GM12878 (cell line): ENCODE measurements around the gene PRKCQ. TPM values are rescaled to one million over a fixed set of nuclear protein-coding genes. Genes with fewer than 3 reads are reported as not detected.

ENCODE experiments used
- BMI1 ChIP-seq: fragments of 450-650 bp; IDR thresholded peaks from 2 replicates; pipeline ENCODE4 v1.6.1; 2016; ENCODE audit warnings: mild to moderate bottlenecking, moderate library complexity, borderline replicate concordance
- CBFB ChIP-seq: IDR thresholded peaks from 2 replicates; pipeline ENCODE4 v1.6.1; 2016; ENCODE audit warnings: antibody characterized with exemption, low read depth
- CTCF ChIP-seq, 3 experiments: IDR thresholded peaks in 2 of 3; conservative IDR thresholded peaks in 1 of 3; 2 replicates each; pipeline ENCODE4 v1.5.1; 2011; ENCODE audit warnings: low read depth in 3 of 3, low read length in 3 of 3, mild to moderate bottlenecking in 3 of 3, control low read depth in 2 of 3, moderate library complexity in 2 of 3, inconsistent platforms in 1 of 3, mixed read lengths in 1 of 3; ENCODE audit not compliant: control insufficient read depth in 2 of 3, insufficient read depth in 1 of 3; ENCODE audit errors: extremely low read depth in 1 of 3
- GABPA ChIP-seq: IDR thresholded peaks from 2 replicates; pipeline ENCODE4 v1.6.1; 2014; ENCODE audit warnings: antibody characterized with exemption, low read depth, mild to moderate bottlenecking, inconsistent platforms
- IRF3 ChIP-seq: fragments of 450-650 bp; IDR thresholded peaks from 2 replicates; pipeline ENCODE4 v1.6.1; 2014; ENCODE audit warnings: mild to moderate bottlenecking
- KAT2A ChIP-seq: conservative IDR thresholded peaks from 2 replicates; pipeline ENCODE4 v1.6.1; 2011; ENCODE audit warnings: low read depth, low read length; ENCODE audit not compliant: control insufficient read depth
- LARP7 ChIP-seq: fragments of 450-650 bp; IDR thresholded peaks from 2 replicates; pipeline ENCODE4 v1.6.1; 2017; ENCODE audit warnings: mild to moderate bottlenecking
- MEF2A ChIP-seq: IDR thresholded peaks from 2 replicates; pipeline ENCODE4 v1.6.1; 2011; ENCODE audit warnings: low read depth, mild to moderate bottlenecking, low read length, moderate library complexity; ENCODE audit not compliant: insufficient read depth
- PML ChIP-seq: IDR thresholded peaks from 2 replicates; pipeline ENCODE4 v1.6.1; 2012; ENCODE audit warnings: low read length, inconsistent platforms
- RB1 ChIP-seq: fragments of 450-650 bp; formaldehyde crosslinking; IDR thresholded peaks from 2 replicates; pipeline ENCODE4 v1.6.1; 2017; ENCODE audit warnings: mild to moderate bottlenecking, borderline replicate concordance
- SMARCA5 ChIP-seq: fragments of 450-650 bp; IDR thresholded peaks from 2 replicates; pipeline ENCODE4 v1.6.1; 2017; ENCODE audit warnings: mild to moderate bottlenecking
- WRNIP1 ChIP-seq: IDR thresholded peaks from 2 replicates; pipeline ENCODE4 v1.6.1; 2011; ENCODE audit warnings: low read depth, low read length, improper control_type of control experiment, borderline replicate concordance
- ZBTB4 ChIP-seq: fragments of 450-650 bp; formaldehyde crosslinking; IDR thresholded peaks from 2 replicates; pipeline ENCODE4 v1.4.0; 2022; ENCODE audit warnings: mild to moderate bottlenecking, moderate library complexity
- ZNF24 ChIP-seq: fragments of 450-650 bp; IDR thresholded peaks from 2 replicates; pipeline ENCODE4 v1.6.1; 2017; ENCODE audit warnings: antibody characterized with exemption, mild to moderate bottlenecking
- polyA plus RNA-seq, 11 experiments: library from polyadenylated mRNA; depleted of rRNA in 4 of 11; unstranded in 6 of 11; stranded (reverse) in 5 of 11; fragments of >200 nt; fragmentation: Nextera tagmentation in 4 of 11; fragmentation: Illumina TruSeq in 1 of 11; extraction: Ambion mirVana in 4 of 11; extraction: Trizol in 1 of 11; gene quantifications; 1 replicate in 1 of 11; 2 replicates in 10 of 11; pipeline versions ENCODE4 v1.2.1 to v1.2.3, GENCODE V29; 2011 to 2016; ENCODE audit warnings: inconsistent platforms in 2 of 11, missing spikeins in 2 of 11, low read depth in 1 of 11
- total RNA-seq, 4 experiments: library from RNA; depleted of rRNA in 3 of 4; stranded (reverse); fragments of >200 nt in 3 of 4; fragmentation: Illumina TruSeq in 1 of 4; extraction: Trizol in 1 of 4; gene quantifications; 2 replicates each; pipeline versions ENCODE4 v1.2.1 to v1.2.3, GENCODE V29; 2013 to 2021
- TF ChIP-seq, protein P1 (sequence below): fragments of 450-650 bp; IDR thresholded peaks from 2 replicates; pipeline ENCODE4 v1.6.1; 2017; ENCODE audit warnings: antibody characterized with exemption, mild to moderate bottlenecking, moderate library complexity
- TF ChIP-seq, protein P2 (sequence below): fragments of 450-650 bp; IDR thresholded peaks from 2 replicates; pipeline ENCODE4 v1.6.1; 2016; ENCODE audit warnings: mild to moderate bottlenecking
- TF ChIP-seq, protein P3 (sequence below): fragments of 450-650 bp; IDR thresholded peaks from 2 replicates; pipeline ENCODE4 v1.6.1; 2017; ENCODE audit warnings: borderline replicate concordance

Gene PRKCQ
- total and polyA plus RNA-seq, 10 of the 15 experiments (the other 5 are each of a cell fraction or from before 2014, with no cell fraction given), result 0.26 to 8.9 (median 0.98) TPM

DNA sequence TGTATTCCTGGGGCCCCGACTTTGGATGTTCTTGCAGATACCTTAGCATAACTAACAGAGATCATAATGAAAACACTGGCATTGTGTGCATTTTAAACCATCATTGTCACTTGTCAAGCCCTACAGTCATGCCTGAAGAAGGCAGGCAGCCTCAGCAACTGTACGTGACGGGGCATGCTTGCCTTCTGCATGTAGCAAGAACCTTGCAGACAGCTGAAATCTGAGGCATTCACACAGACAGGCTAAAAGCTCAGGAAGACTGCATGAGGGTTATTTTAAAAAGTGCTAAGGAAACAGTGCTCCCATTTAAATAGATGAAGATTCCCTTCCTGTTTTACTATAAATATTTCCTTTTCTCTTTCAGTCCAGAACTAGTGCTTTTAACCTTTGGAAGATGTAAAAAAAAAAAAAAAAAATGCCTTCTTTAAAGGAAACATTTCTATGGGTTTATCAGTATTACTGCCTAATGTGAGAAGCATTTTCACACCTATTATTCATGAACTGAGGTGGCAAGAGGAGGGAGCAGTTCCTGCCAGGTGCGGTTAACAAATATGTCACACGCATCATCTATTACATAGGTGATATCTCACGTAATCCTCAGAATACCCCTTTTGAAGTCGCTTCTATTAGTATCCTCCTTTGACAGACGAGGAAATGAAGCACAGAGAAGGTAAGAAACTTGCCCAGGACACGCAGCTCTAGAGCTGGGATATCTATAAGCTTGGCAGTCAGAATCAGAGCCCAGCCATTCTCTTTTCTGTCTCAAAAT, 88.1 kb downstream of the PRKCQ start (continued):
- TF ChIP-seq, protein P1, sequence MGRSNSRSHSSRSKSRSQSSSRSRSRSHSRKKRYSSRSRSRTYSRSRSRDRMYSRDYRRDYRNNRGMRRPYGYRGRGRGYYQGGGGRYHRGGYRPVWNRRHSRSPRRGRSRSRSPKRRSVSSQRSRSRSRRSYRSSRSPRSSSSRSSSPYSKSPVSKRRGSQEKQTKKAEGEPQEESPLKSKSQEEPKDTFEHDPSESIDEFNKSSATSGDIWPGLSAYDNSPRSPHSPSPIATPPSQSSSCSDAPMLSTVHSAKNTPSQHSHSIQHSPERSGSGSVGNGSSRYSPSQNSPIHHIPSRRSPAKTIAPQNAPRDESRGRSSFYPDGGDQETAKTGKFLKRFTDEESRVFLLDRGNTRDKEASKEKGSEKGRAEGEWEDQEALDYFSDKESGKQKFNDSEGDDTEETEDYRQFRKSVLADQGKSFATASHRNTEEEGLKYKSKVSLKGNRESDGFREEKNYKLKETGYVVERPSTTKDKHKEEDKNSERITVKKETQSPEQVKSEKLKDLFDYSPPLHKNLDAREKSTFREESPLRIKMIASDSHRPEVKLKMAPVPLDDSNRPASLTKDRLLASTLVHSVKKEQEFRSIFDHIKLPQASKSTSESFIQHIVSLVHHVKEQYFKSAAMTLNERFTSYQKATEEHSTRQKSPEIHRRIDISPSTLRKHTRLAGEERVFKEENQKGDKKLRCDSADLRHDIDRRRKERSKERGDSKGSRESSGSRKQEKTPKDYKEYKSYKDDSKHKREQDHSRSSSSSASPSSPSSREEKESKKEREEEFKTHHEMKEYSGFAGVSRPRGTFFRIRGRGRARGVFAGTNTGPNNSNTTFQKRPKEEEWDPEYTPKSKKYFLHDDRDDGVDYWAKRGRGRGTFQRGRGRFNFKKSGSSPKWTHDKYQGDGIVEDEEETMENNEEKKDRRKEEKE, result no peak
- TF ChIP-seq KAT2A (no peak), BMI1 (peak; percentile 88), IRF3 (no peak), CTCF (IDR thresholded peaks at IDR 0.05 in 2 of 3, conservative IDR thresholded peaks at IDR 0.05 in 1 of 3; ENCODE audit: control insufficient read depth in 2 of 3, extremely low read depth in 1 of 3, insufficient read depth in 1 of 3, low read depth in 3 of 3, low read length in 3 of 3) (no peak), GABPA (no peak), RB1 (peak; percentile 21; the same call in 1 of the 2 replicates), WRNIP1 (no peak), MEF2A (no peak), ZNF24 (no peak), LARP7 (no peak), CBFB (no peak), PML (no peak), SMARCA5 (peak; percentile 90), ZBTB4 (no peak)
- TF ChIP-seq, protein P2, sequence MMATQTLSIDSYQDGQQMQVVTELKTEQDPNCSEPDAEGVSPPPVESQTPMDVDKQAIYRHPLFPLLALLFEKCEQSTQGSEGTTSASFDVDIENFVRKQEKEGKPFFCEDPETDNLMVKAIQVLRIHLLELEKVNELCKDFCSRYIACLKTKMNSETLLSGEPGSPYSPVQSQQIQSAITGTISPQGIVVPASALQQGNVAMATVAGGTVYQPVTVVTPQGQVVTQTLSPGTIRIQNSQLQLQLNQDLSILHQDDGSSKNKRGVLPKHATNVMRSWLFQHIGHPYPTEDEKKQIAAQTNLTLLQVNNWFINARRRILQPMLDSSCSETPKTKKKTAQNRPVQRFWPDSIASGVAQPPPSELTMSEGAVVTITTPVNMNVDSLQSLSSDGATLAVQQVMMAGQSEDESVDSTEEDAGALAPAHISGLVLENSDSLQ, result peak; percentile 69
- TF ChIP-seq, protein P3, sequence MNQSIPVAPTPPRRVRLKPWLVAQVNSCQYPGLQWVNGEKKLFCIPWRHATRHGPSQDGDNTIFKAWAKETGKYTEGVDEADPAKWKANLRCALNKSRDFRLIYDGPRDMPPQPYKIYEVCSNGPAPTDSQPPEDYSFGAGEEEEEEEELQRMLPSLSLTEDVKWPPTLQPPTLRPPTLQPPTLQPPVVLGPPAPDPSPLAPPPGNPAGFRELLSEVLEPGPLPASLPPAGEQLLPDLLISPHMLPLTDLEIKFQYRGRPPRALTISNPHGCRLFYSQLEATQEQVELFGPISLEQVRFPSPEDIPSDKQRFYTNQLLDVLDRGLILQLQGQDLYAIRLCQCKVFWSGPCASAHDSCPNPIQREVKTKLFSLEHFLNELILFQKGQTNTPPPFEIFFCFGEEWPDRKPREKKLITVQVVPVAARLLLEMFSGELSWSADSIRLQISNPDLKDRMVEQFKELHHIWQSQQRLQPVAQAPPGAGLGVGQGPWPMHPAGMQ, result no peak
